Stimulated activated CD8-positive, alpha-beta memory T cell treated with anti-CD3 and anti-CD28 coated beads, Interleukin-7, amount 100 ng/mL, for 24 hours (primary cell): ENCODE results near the gene ZNF384.
A peak's percentile ranks its signal among the peaks of the same experiment; 100 is the strongest.

ENCODE experiments used
- DNase-seq: peaks from one replicate; pipeline ENCODE4 v3.0.0-alpha.2; 2020; ENCODE audit warnings: low read depth

Gene ZNF384

GRCh38 chr12:6653342-6653741, 35.8 kb downstream of the ZNF384 start:
- DNase-seq = no peak

- DNase-seq = no peak
Observed at GRCh38 chr12:6652391-6652790, 36.8 kb downstream of the ZNF384 start.

GRCh38 chr12:6650832-6651231, 38.3 kb downstream of the ZNF384 start:
- no peak for DNase-seq

GRCh38 chr12:6647083-6647604, 42.0 kb downstream of the ZNF384 start, which contains the start of gene ACRBP:
ACRBP (minus strand) TSS chr12:6647432; CDS start chr12:6647366, 66 bp downstream.
- no peak for DNase-seq

- DNase-seq = no peak
Observed at GRCh38 chr12:6646276-6647082, 42.7 kb downstream of the ZNF384 start.

GRCh38 chr12:6644903-6645302, 44.3 kb downstream of the ZNF384 start:
- DNase-seq = no peak

- no peak for DNase-seq
Observed at GRCh38 chr12:6644257-6644596, 44.9 kb downstream of the ZNF384 start.

GRCh38 chr12:6643569-6644256, 45.5 kb downstream of the ZNF384 start:
- DNase-seq = no peak

GRCh38 chr12:6641131-6641530, 48.0 kb downstream of the ZNF384 start:
- DNase-seq = no peak

- DNase-seq = no peak
Observed at GRCh38 chr12:6640497-6640896, 48.7 kb downstream of the ZNF384 start.

GRCh38 chr12:6639151-6639801, 49.9 kb downstream of the ZNF384 start:
- DNase-seq = no peak

GRCh38 chr12:6638305-6638704, 50.9 kb downstream of the ZNF384 start:
- DNase-seq = no peak

GRCh38 chr12:6635856-6636531, 53.2 kb downstream of the ZNF384 start, which contains the start of gene LPAR5:
LPAR5 (minus strand) TSS chr12:6635959; CDS start chr12:6621248, 14,711 bp downstream.
- DNase-seq = no peak

GRCh38 chr12:6635375-6635855, 53.8 kb downstream of the ZNF384 start:
- peak; percentile 50 for DNase-seq

- no peak for DNase-seq
Observed at GRCh38 chr12:6632026-6632983, 56.9 kb downstream of the ZNF384 start.

GRCh38 chr12:6631549-6631961, 57.6 kb downstream of the ZNF384 start:
- DNase-seq = no peak

GRCh38 chr12:6630736-6631135, 58.4 kb downstream of the ZNF384 start:
- no peak for DNase-seq

GRCh38 chr12:6627616-6628015, 61.6 kb downstream of the ZNF384 start:
- DNase-seq = no peak

GRCh38 chr12:6626654-6627283, 62.4 kb downstream of the ZNF384 start:
- no peak for DNase-seq

GRCh38 chr12:6620885-6621274, 68.3 kb downstream of the ZNF384 start:
- DNase-seq = no peak
